HTERT RPE-1 (cell line): Measurements from ENCODE around the gene AKAP13.

ENCODE experiments used
- in situ Hi-C: fragments of 300-500 bp; cut with MboI; formaldehyde crosslinking; loops from 4 replicates; pipeline ENCODE4 v1.14.3; 2020; ENCODE audit warnings: low sequenced_read_pairs

The AKAP13 gene

GRCh38 chr15:85690561-85691231 is 310.3 kb downstream of the AKAP13 start:
- in situ Hi-C loops, result no loop called here

- in situ Hi-C loops, result no loop called here
These were observed 311.2 kb downstream of the AKAP13 start for GRCh38 chr15:85691350-85692240.

GRCh38 chr15:85692321-85692720 is 311.9 kb downstream of the AKAP13 start:
- in situ Hi-C loops, result no loop called here

- in situ Hi-C loops, result no loop called here
These were observed 312.5 kb downstream of the AKAP13 start for GRCh38 chr15:85692873-85693272.

- in situ Hi-C loops, result no loop called here
These were observed 312.9 kb downstream of the AKAP13 start for GRCh38 chr15:85693277-85693676.

- in situ Hi-C loops, result no loop called here
These were observed 313.7 kb downstream of the AKAP13 start for GRCh38 chr15:85694091-85694490.

- in situ Hi-C loops, result no loop called here
These were observed 320.4 kb downstream of the AKAP13 start for GRCh38 chr15:85700767-85701166.

- in situ Hi-C loops, result no loop called here
These were observed 322.1 kb downstream of the AKAP13 start for GRCh38 chr15:85702321-85703101.

GRCh38 chr15:85704066-85704465 is 323.7 kb downstream of the AKAP13 start:
- in situ Hi-C loops, result no loop called here

GRCh38 chr15:85704720-85705429 is 324.5 kb downstream of the AKAP13 start:
- in situ Hi-C loops, result no loop called here

GRCh38 chr15:85706779-85707518 is 326.5 kb downstream of the AKAP13 start:
- in situ Hi-C loops, result no loop called here

GRCh38 chr15:85707519-85708338 is 327.3 kb downstream of the AKAP13 start:
- in situ Hi-C loops, result no loop called here

GRCh38 chr15:85708402-85708941 is 328.1 kb downstream of the AKAP13 start:
- in situ Hi-C loops, result no loop called here

- in situ Hi-C loops, result no loop called here
These were observed 328.8 kb downstream of the AKAP13 start for GRCh38 chr15:85709250-85709649.

- in situ Hi-C loops, result no loop called here
These were observed 330.0 kb downstream of the AKAP13 start for GRCh38 chr15:85710340-85710842.

GRCh38 chr15:85711580-85712192 is 331.3 kb downstream of the AKAP13 start:
- in situ Hi-C loops, result no loop called here

- in situ Hi-C loops, result no loop called here
These were observed 335.9 kb downstream of the AKAP13 start for GRCh38 chr15:85716261-85716660.

GRCh38 chr15:85717212-85717611 is 336.8 kb downstream of the AKAP13 start:
- in situ Hi-C loops, result no loop called here
